K562 (cell line): Measurements from ENCODE around the gene CD55.

ENCODE experiments used
- BHLHE40 ChIP-seq: IDR thresholded peaks from 2 replicates; pipeline ENCODE4 v1.6.1; 2011; ENCODE audit warnings: low read length, improper control_type of control experiment
- CREM ChIP-seq: IDR thresholded peaks from 2 replicates; pipeline ENCODE4 v1.6.1; 2014; ENCODE audit warnings: antibody characterized with exemption, low read depth
- EHMT2 ChIP-seq: fragments of 450-650 bp; IDR thresholded peaks from 2 replicates; pipeline ENCODE4 v1.6.1; 2018; ENCODE audit warnings: antibody characterized with exemption
- EZH2 ChIP-seq: IDR thresholded peaks from 2 replicates; pipeline ENCODE4 v1.6.1; 2012; ENCODE audit warnings: low read depth, mild to moderate bottlenecking, inconsistent platforms, low read length, borderline replicate concordance
- FOXM1 ChIP-seq, 2 experiments: fragments of 450-650 bp in 1 of 2; sonication (generic) in 1 of 2; formaldehyde crosslinking in 1 of 2; IDR thresholded peaks; 2 replicates each; pipeline versions ENCODE4 v1.6.1 to v1.9.0; 2017 to 2022; ENCODE audit warnings: low read depth in 2 of 2, mild to moderate bottlenecking in 2 of 2, missing genetic modification reagents in 1 of 2, moderate library complexity in 1 of 2
- KAT2B ChIP-seq: IDR thresholded peaks from one replicate; pipeline ENCODE4 v1.6.1; 2012; ENCODE audit warnings: low read depth, mild to moderate bottlenecking, control low read depth, inconsistent platforms, low read length, moderate library complexity
- NFRKB ChIP-seq: fragments of 450-650 bp; IDR thresholded peaks from 2 replicates; pipeline ENCODE4 v1.6.1; 2016; ENCODE audit warnings: low read depth
- NFYB ChIP-seq: IDR thresholded peaks from 2 replicates; pipeline ENCODE4 v1.6.1; 2011; ENCODE audit warnings: mild to moderate bottlenecking, moderate library complexity; ENCODE audit not compliant: insufficient read length; ENCODE audit errors: extremely low read depth
- POLR2A ChIP-seq: fragments of 450-650 bp; conservative IDR thresholded peaks from 2 replicates; pipeline ENCODE4 v1.6.1; 2016
- POLR2AphosphoS5 ChIP-seq: IDR thresholded peaks from 2 replicates; pipeline ENCODE4 v1.6.1; 2011; ENCODE audit warnings: mild to moderate bottlenecking, low read depth, low read length, moderate library complexity; ENCODE audit not compliant: control insufficient read depth, insufficient read depth
- RAD51 ChIP-seq: fragments of 450-650 bp; IDR thresholded peaks from 2 replicates; pipeline ENCODE4 v1.7.1; 2016; ENCODE audit warnings: low read depth, mild to moderate bottlenecking, borderline replicate concordance
- SMC3 ChIP-seq: conservative IDR thresholded peaks from 2 replicates; pipeline ENCODE4 v1.6.1; 2011; ENCODE audit warnings: low read depth, low read length, improper control_type of control experiment; ENCODE audit not compliant: insufficient read depth
- ZNF766 ChIP-seq: fragments of 200-800 bp; sonication (Bioruptor generic); conservative IDR thresholded peaks from 2 replicates; pipeline ENCODE4 v1.6.1; 2016; ENCODE audit warnings: missing genetic modification characterization, missing compliant biosample characterization
- TF ChIP-seq, protein P1 (sequence below), 3 experiments: IDR thresholded peaks in 2 of 3; conservative IDR thresholded peaks in 1 of 3; 2 replicates each; pipeline ENCODE4 v1.5.1; 2011 to 2012; ENCODE audit warnings: low read length in 3 of 3, mild to moderate bottlenecking in 3 of 3, control low read depth in 2 of 3, improper control_type of control experiment in 1 of 3, inconsistent platforms in 1 of 3, low read depth in 1 of 3, mixed read lengths in 1 of 3, moderate library complexity in 1 of 3; ENCODE audit not compliant: insufficient read depth in 2 of 3

- TF ChIP-seq NFRKB (no peak), BHLHE40 (no peak), RAD51 (no peak), POLR2AphosphoS5 (no peak), NFYB (no peak), SMC3 (no peak), ZNF766 (no peak), EHMT2 (no peak), KAT2B (no peak), CREM (no peak), EZH2 (no peak), FOXM1 (IDR thresholded peaks at IDR 0.05; ENCODE audit: low read depth) (no peak), FOXM1 (CRISPR knock-in tag; IDR thresholded peaks at IDR 0.05; ENCODE audit: low read depth) (no peak), POLR2A (no peak)
- TF ChIP-seq, protein P1, sequence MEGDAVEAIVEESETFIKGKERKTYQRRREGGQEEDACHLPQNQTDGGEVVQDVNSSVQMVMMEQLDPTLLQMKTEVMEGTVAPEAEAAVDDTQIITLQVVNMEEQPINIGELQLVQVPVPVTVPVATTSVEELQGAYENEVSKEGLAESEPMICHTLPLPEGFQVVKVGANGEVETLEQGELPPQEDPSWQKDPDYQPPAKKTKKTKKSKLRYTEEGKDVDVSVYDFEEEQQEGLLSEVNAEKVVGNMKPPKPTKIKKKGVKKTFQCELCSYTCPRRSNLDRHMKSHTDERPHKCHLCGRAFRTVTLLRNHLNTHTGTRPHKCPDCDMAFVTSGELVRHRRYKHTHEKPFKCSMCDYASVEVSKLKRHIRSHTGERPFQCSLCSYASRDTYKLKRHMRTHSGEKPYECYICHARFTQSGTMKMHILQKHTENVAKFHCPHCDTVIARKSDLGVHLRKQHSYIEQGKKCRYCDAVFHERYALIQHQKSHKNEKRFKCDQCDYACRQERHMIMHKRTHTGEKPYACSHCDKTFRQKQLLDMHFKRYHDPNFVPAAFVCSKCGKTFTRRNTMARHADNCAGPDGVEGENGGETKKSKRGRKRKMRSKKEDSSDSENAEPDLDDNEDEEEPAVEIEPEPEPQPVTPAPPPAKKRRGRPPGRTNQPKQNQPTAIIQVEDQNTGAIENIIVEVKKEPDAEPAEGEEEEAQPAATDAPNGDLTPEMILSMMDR (IDR thresholded peaks at IDR 0.05 in 2 of 3, conservative IDR thresholded peaks at IDR 0.05 in 1 of 3; ENCODE audit: insufficient read depth in 2 of 3, low read depth in 1 of 3, low read length in 3 of 3), result no peak
Observed at GRCh38 chr1:207365063-207365462, 43.6 kb downstream of the CD55 start.
